Stimulated activated CD4-positive, alpha-beta T cell treated with anti-CD3 and anti-CD28 coated beads, Interleukin-1b, Interleukin-23, amount 100 ng/mL, for 48 hours (primary cell): ENCODE results near the gene ZNF598.

Source experiments
- DNase-seq: peaks from one replicate; pipeline ENCODE4 v3.0.0-alpha.2; 2020

Gene ZNF598

GRCh38 chr16:1950047-1950446 is 59.6 kb downstream of the ZNF598 start:
- no peak for DNase-seq

DNA sequence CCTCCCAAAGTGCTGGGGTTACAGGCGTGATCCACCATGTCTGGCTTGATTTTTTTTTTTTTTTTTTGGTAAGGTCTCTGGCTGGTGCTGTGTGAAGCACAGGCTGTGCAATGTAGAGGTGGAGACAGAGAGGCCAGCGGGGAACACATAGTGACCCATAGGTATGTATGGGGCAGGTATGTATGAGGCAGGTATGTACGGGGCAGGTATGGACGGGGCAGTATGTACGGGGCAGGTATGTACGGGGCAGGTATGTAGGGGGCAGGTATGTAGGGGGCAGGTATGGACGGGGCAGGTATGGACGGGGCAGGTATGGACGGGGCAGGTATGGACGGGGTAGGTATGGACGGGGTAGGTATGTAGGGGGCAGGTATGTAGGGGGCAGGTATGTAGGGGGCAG is 60.1 kb downstream of the ZNF598 start:
- DNase-seq, result no peak
